GM18868 (cell line): ENCODE measurements around the gene NFIA.
"Not testable (repeated sequence)": the region's sequence is repeated elsewhere in the genome, so short reads cannot be mapped to it uniquely, and the experiment has no call there.

Experiments used
- ATAC-seq: cut with Tn5 transposase; IDR thresholded peaks from one replicate; pipeline ENCODE4 v1.9.1; 2021; ENCODE audit warnings: mild to moderate bottlenecking, moderate library complexity; ENCODE audit not compliant: unreplicated experiment

NFIA gene

DNA sequence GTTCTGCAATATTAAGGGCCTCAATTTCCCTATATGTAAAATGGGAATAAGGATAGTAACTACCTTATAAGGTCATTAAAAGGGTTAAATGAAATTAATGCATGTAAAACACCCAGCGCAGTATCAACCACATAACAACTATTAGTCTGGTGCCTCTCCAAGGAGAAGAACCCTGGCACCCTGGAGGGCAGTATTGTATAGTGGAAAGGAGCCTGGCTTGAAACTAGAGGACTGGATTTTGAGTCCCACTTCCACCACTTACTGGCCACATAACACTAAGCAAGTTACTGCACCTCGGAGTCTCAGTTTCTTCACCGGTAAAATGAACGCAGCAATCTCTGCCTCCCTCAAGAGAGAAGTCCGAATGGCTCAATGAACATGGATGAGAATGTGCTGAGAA, 385.5 kb downstream of the NFIA start:
- not testable (repeated sequence) for ATAC-seq

DNA sequence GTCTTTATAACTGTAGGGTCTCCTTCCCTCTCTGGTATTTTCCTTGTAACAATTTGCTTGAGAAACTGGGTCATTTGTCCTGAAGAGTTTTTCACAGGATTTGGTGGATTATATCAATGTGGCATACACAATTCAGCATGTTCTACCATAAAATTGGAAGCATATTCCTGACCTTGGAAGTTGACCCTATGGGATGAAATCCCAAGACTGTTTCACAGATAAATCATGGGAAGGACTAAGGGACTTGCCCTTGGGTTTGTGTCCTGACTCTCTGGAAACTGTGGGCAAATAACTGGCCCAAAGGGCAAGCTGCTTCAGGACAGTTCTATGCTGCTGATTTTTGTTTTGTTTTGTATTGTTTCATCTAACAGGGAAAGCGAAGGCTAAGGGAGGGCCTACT, 387.0 kb downstream of the NFIA start:
- no peak for ATAC-seq

DNA sequence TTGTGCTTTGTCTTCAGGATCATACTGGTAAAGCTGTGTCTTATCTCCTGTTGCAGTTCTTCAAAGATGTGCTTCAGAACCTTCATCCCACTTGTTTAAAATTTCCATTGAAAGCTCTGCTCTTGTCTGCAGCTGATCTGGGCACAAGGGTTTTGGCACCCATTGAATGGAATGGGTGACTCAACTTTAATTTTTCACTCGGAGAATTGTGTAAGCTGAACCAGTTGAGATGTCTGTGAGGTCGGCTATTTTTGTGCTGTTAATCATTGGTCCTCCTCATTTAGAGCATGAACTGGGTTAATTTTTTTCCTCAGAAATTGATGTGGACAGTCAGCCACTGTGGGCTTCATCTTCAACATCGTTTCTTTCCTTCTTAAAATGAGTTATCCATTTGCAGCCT, 390.5 kb downstream of the NFIA start:
- no peak for ATAC-seq

DNA sequence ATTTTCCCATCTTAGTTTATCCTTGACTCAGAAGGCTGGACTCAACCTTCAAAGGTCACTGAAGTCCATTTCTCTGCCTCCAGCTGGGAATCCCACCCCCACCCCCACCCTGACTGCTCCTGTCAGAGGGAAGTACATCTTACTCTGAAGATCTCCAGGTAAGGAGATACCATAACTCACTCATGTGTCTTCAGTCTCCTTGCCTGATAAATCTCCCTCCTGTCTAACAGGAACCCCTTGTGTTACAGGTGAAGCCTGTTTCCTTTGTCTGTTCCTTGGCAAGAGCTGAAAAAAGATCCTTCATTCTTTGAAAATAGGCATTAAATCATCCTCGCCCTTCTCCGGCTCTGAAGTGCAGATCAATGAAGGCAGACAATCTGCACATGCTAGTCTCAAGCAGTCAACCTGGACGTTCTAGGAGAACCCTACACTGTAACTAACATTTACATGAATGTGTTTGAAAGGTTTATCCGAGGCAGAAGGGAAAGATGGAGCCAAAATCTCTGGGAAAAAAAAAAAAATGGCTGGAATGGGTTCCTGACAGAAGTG, 392.0 kb downstream of the NFIA start:
- ATAC-seq = no peak

DNA sequence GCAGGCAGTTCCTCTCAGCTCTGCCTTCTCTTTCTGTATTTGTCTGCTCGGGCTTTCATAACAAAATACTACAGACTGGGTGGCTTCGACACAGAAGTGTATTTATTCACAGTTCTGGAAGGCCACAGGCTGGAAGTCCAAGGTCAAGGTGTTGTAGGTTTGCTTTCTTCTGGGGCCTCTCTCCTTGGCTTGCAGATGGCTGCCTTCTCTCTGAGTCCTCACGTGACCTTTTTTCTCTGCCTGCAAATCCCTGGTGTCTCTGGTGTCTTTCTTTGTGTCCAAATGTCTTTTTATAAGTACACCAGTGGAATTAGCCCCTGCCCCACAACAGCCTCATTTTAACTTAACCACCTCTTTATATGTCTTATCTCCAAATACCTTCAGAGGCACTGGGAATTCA, 392.6 kb downstream of the NFIA start:
- no peak for ATAC-seq

DNA sequence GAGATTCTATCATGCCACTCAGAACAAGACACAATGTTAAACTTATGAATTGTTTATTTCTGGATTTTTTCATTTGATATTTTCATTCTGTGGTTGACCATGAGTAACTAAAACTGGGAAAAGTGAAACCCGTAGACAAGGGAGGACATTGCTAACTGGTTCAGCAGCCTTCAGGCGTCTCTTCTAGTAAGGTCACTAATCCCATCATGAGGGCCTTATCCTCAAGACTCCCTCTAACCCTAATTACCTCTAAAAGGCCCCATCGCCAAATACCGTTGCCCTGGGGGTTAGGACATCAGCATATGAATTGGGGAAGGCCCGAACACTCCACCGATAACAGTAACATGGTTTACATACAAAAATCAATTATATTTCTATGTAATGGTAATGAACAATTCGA, 394.9 kb downstream of the NFIA start:
- no peak for ATAC-seq

DNA sequence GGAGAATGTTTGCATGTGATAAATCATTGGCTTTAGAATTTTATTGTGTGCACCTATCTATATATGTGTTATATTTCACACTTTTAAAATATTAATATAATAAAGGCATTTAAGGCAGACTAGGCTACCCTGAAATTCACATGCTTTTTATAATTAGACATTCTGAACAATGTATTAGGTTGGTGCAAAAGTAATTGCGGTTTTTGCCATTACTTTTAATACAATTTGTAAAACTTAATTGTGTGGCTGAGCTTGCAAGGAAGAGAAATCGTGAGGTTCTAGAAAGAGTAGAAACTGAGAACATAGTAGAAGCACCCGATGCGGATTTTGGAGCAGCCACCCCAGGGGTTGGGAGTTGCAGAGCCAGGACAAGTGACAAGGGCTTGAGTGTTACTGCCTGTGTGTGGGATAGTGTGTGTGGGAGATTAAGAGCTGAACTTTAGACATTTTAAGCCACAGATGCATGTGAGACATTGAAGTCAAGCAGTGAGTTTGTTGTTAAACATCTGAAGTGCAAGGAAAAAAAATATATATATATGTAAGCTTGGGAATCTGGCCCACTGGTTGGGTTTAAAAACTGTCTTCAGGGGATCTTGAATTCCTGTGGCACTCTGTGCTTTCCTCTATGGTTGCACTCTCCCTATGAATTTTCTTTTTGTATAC, 398.0 kb downstream of the NFIA start:
- ATAC-seq = no peak

DNA sequence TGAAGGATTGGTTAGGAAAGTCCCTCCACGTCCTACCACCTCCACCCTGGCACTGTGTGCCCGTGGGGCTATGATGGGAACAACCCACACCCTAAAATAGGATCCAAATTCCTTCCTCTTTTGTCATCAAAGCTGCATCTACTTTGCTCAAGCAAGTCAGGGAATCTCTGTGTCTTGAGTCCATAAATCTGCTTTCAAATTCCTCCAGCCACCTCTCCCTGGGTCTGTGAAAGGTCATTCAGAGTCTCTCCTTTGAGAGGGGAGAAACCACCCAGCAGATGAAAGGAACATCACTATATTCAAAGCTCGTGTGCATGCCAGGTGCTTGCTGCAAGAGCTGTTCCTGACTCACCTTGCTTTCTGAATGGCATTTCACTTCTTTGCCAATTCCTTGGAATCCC, 399.0 kb downstream of the NFIA start:
- ATAC-seq = no peak

DNA sequence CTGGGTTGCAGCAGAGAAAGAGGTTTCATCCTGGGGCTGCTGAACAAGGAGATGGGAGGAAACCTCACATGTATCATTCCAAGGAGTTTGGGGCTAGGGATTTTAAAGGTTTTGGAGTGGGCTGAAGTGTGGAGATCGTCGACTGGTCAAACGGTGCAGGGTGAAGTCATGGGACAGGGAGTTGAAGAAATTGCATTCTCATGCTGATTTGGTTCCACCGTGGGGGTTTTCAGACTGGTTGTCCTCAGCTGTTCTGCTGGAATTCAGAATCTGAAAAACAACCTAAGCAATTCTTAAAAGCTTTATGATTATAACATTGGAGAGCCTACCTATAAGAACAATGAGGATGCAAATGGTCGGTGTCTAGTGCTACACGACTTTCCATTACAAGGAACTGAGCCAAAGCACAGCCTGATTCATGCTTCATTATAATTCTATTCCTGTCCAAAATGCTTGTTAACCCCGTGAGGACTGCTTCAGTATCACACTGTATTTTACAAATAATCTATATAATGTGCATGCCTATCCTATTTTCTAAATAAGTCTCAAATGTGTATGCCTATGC, 399.9 kb downstream of the NFIA start:
- ATAC-seq = no peak

DNA sequence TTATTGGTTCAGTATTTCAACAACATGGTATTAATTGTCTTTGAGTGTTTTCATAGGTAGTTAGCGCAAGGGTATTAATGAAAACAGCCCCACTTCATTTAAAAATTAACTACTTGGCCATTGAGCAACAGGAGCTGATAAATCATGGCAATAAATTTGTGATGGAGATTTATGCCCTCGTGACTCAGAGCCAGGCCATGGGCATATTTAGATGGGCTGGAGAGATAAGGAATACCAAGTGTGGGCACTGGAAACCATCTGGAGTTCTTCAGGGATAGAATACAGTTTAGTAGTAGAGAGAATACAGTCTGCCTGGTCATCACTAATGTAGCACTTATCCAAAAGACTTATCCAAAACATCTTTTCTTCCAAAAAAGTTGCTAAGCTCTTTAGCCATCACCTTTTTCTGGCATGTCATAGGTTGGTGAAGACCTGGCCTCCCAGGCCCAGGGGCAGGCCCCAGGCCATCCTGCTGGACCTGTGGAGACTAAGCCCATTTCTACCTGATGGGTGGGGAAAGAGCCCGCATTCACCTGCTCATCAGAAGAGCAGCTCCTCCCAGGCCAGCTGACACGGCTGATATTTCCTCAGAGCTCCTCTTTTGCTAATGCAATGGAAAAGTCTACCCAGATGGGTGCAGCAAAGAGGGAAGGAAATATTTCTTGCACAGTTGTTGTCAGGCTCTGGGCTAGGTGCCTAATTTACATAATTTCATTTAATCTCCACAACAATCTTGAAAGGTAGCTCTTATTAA, 404.6 kb downstream of the NFIA start:
- no peak for ATAC-seq

DNA sequence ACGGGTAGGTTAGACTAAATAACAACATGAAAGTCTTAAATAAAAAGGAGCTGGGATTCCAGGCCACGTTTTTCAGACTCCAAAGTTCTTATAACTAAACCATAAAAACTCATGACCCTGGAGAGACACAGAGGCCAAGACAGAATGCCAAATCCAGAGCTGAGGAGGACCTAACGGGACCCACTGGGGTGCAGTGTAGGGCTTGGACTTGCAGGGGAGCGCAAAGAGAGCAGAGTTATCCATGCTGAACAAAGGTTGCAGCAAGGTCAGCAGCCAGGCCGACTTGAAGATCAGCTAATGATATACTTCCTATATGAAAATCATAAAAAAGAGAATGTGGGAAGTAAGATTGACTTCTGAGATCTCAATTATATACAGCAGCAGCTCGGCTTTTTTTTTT, 405.4 kb downstream of the NFIA start:
- ATAC-seq = no peak

DNA sequence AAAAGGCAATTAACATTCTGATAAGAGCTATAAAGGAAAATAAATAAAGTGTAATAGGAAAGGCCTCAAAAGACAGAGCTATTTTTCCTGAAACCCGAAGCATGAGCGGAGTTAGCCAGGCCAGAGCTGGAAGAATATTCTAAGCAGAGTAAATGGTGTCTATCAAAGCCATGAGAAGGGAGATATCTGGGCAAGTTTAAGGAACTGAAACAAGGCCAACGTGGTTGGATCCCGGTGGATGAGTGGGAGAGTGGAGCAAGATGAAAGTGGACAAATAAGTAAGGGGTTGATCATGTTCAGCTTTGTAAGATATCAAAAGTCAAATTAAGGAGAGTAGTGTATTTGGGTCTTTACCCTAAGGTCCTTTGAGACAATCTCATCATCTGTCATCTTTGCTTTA, 408.6 kb downstream of the NFIA start:
- no peak for ATAC-seq

DNA sequence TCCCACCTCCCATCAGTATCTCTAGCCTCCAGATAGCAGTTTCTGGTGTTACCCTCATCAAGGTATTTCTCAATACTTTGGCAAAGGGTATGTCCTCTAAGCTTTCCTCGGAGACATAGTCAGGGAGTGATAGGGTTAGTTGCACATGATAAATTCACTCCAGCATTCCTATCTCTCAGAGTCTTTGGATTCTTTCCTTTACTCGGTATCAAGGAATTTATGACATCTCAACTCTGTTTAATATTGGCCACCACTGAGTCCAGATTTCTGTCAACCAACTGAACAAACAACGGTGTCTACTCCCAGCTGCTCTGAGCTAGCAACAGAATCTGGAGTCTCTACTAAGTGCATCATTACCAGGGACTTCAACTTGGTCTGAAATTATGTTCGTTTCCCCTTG, 409.1 kb downstream of the NFIA start:
- ATAC-seq = no peak

DNA sequence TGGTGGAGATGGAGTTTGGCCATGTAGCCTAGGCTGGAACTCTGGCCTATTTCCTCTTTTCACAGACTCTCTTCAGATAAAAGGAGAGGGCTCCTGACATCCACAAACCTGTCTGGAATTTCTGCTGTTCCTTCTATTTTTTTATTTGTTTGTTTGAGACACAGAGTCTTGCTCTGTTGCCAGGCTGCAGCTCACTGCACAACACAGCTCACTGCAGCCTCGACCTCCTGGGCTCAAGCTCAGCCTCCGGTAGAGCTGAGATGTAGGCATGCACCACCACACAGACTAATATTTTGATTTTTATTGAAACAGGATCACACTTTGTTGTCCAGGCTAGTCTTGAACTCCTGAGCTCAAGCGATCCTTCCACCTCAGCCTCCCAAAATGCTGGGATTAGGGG, 411.6 kb downstream of the NFIA start:
- no peak for ATAC-seq

DNA sequence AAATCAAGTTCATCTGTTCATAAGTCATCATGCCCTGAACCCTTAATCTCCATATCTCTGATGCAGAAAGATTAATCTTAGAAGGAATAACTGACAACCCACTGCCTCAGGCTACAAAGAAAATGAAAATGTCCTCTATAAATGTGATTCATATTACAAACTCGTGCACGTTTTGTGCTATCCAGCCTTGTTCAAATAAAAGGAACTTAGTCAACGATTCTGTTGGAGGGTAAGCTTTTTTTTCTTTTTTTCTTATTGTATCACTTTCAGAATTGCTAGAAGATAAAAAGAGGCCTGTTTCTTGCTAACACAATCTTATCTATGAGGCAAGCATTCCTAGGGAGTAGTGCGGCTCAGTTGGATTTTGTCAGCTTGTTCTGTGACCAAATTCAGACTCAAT, 414.1 kb downstream of the NFIA start:
- no peak for ATAC-seq

DNA sequence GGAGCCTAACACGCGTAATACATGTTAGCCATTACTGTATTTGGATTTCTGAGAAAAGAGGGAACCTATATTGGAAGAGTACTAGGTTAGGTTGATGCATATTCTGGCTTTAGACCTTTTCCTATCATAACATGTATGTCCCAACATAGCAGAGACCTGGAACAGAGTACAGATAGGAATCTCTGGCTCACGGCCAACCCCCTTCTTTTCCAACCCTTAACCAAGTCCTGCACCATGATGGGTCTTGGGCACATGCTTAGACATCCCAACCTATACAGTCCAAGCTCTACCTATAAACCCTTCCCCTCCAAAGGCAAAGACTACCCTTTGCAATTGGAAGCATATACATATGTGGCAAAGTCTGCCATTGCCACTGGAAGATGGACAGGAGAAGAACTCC, 414.7 kb downstream of the NFIA start:
- no peak for ATAC-seq

DNA sequence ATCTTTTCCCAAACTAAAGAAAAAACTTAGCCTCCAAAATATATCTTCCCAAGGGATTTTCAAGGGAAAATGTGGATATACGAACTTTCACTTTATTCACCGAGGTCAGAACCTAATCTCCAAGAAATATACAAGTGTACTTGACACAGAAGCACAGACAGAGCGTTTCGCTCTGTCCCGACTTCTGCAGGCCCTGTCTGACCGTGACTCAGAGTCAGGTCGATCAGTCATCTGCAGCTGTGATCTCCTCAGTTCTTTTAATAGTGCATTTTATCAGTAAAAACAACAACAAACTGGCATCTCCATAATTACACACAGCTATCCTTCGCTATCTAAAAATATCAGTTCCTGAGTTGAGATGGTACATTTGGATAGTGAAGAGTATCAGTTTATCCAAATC, 416.0 kb downstream of the NFIA start:
- ATAC-seq = no peak

DNA sequence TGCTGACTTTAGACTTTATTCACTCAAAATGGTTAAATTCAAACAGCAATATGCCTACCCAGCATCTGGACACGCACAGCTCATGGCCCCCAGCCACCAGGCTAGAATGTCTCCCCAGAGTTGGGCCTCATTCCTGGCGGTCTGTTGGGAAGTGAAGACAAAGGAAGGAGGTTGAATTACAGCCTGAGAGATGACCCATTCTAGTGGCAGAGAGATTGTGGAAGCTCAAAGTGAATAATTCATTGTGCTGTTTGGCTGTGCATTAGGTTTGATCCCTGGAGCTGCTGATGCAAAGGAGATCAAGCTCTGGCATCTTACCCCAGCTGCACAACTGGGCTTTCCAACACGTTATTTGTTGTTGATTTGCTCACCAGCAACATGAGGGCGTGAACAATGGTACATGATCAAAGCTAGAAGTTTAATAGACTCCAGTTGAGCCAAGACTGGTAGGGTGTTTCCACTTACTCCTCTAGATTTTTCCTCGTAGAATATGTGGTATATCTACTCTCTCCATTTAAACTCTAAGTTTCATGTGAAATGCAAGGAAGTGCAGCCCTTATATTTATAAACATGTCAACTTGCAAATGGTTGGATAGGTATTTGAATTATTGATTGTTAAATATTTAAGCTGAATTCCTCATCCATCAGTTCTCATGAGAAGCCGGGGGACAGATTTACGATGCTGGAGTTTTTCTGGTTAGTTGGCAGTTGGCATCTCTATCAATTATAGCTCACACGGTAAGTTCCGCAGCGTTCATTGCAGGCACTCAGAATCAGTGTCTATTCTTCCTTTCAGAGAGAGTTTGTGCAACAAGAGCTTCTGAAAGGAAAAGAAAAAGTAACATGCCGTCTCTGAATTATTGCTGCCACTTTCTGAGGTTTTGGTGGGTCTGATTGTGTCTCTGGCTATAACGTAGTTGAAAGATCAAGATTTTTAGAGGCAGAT, 419.9 kb downstream of the NFIA start:
- ATAC-seq = no peak

DNA sequence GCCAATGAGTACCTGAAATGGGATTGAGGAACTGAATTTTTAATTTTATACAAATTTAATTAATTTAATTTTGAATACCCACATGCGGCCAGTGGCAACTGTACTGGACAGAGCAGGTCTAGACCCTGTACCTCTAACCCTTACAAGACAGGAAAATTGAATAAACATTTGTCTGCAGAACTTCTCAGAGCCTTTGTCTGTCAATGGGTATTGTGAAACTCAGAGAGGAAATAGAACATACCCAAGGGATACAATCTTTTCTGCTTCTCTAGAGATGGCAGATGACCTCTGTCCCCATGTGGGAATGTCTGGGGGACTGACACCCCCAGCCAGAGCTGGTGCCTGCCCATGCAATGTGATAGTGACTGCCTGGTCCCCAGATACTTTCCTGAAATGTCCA, 421.9 kb downstream of the NFIA start:
- ATAC-seq = no peak

DNA sequence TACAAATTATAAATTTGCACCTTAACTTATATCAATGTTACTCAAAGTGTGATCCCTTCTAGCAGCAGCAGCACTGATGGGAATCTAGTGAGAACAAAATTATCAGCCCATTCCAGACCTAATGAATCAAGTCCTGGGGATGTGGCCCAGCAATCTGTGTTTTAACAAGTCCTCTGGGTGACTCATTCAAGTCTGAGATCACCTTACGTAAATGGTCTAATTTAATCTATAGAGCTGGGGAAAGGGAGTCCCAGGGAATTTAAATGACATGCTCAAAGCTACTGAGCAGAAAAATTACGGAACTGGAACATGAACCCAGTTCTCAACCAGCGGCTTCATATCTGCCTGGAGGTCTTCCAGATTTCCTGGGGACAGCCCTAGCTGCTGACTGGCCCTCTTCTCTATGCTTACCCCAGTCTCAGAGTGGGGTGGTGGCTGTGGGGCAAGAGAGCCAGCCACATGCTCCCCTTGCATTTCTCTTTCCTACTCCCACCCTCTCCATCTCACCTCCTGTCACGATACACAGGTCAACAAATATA, 422.6 kb downstream of the NFIA start:
- ATAC-seq = no peak

DNA sequence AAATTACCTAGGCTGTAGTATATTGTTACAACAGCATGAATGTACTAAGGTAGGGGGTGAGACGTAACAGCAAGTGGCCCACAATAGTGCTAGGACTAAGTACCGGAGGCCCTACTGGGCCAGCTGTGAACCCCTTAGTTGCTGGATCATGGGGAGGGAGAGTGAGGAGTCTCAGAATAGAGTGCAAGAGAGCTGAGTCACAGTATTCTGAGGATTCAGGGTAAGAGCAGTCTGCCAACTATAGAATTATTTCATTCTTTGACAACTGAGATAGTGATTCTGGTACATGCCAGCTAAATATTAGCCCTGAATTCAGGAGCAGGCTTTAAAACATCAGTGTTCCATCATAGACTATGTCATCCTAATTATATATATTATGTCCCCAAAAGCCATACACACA, 423.9 kb downstream of the NFIA start:
- ATAC-seq = no peak
